Vagina (tissue), 2 donors: ENCODE results near the gene MRPL47. TPM values are rescaled to one million over a fixed set of nuclear protein-coding genes. Genes with fewer than 3 reads are reported as not detected.
A peak's percentile ranks its signal among the peaks of the same experiment; 100 is the strongest.
"Not testable (repeated sequence)": the region's sequence is repeated elsewhere in the genome, so short reads cannot be mapped to it uniquely, and the experiment has no call there.

Source experiments
- DNase-seq, 2 donors: peaks; one replicate each; pipeline ENCODE4 v3.0.0-alpha.2; 2017; ENCODE audit errors: extremely low spot score in 2 of 2
- H3K27ac ChIP-seq: fragments of 200-600 bp; sonication (generic); one replicate; pipeline ENCODE4 v1.5.1; 2019
- H3K27me3 ChIP-seq: fragments of 200-600 bp; sonication (generic); one replicate; pipeline ENCODE4 v1.5.1; 2019
- H3K36me3 ChIP-seq, 2 donors: fragments of 200-600 bp; sonication (generic); one replicate each; pipeline ENCODE4 v1.5.1; 2017 to 2019
- H3K4me1 ChIP-seq: fragments of 200-600 bp; sonication (generic); one replicate; pipeline ENCODE4 v1.5.1; 2019
- H3K4me3 ChIP-seq, 2 donors: fragments of 200-600 bp; sonication (generic); 1 replicate in 1 of 2; 2 replicates in 1 of 2; pipeline ENCODE4 v1.5.1; 2016 to 2019
- H3K9me3 ChIP-seq: fragments of 200-600 bp; sonication (generic); one replicate; pipeline ENCODE4 v1.5.1; 2019
- POLR2A ChIP-seq, 2 donors: fragments of 450-650 bp; IDR thresholded peaks; one replicate each; pipeline ENCODE4 v1.6.1; 2017; ENCODE audit warnings: antibody characterized with exemption in 2 of 2, mild to moderate bottlenecking in 2 of 2, moderate library complexity in 2 of 2
- POLR2AphosphoS5 ChIP-seq, 2 donors: sonication (generic); formaldehyde crosslinking; IDR thresholded peaks; one replicate each; pipeline ENCODE4 v1.9.0; 2017; ENCODE audit warnings: antibody characterized with exemption in 2 of 2, mild to moderate bottlenecking in 2 of 2, low read depth in 1 of 2; ENCODE audit not compliant: insufficient read depth in 1 of 2
- intact Hi-C: fragments of 100-400 bp; cut with DNase I; formaldehyde crosslinking; loops from one replicate; pipeline ENCODE4 v1.15.1; 2023
- total RNA-seq: library from RNA; depleted of rRNA; stranded (reverse); fragments of >200 nt; gene quantifications from one replicate; pipeline ENCODE4 v1.2.3, GENCODE V29; 2016
- TF ChIP-seq, protein P1 (sequence below), 3 experiments: fragments of 450-650 bp in 2 of 3; fragments of 200-600 bp in 1 of 3; sonication (generic) in 1 of 3; IDR thresholded peaks; one replicate each; pipeline ENCODE4 v1.5.1; 2017 to 2019; ENCODE audit warnings: antibody characterized with exemption in 3 of 3, mild to moderate bottlenecking in 2 of 3, moderate library complexity in 2 of 3

Gene MRPL47
- total RNA-seq, 1 donor from 2014 or later, result 20.9 TPM

GRCh38 chr3:179646177-179646576 lies 41.7 kb upstream of the MRPL47 start:
- H3K4me3 ChIP-seq, result no peak overlapping the region
- H3K4me1 ChIP-seq, result no peaks in the 10 kb centered on the region
- no peaks in the 10 kb centered on the region for H3K27me3 ChIP-seq
- no peak overlapping the region for H3K27ac ChIP-seq
- TF ChIP-seq POLR2A (IDR thresholded peaks at IDR 0.05) (no peak), POLR2AphosphoS5 (IDR thresholded peaks at IDR 0.05; ENCODE audit: insufficient read depth in 1 of 2, low read depth in 1 of 2) (no peak)
- TF ChIP-seq, protein P1, sequence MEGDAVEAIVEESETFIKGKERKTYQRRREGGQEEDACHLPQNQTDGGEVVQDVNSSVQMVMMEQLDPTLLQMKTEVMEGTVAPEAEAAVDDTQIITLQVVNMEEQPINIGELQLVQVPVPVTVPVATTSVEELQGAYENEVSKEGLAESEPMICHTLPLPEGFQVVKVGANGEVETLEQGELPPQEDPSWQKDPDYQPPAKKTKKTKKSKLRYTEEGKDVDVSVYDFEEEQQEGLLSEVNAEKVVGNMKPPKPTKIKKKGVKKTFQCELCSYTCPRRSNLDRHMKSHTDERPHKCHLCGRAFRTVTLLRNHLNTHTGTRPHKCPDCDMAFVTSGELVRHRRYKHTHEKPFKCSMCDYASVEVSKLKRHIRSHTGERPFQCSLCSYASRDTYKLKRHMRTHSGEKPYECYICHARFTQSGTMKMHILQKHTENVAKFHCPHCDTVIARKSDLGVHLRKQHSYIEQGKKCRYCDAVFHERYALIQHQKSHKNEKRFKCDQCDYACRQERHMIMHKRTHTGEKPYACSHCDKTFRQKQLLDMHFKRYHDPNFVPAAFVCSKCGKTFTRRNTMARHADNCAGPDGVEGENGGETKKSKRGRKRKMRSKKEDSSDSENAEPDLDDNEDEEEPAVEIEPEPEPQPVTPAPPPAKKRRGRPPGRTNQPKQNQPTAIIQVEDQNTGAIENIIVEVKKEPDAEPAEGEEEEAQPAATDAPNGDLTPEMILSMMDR (IDR thresholded peaks at IDR 0.05), result no peak
- intact Hi-C loops, result no loop called here
- DNase-seq, result no peak
- no peaks in the 10 kb centered on the region for H3K36me3 ChIP-seq
- H3K9me3 ChIP-seq, result no peaks in the 10 kb centered on the region

DNA sequence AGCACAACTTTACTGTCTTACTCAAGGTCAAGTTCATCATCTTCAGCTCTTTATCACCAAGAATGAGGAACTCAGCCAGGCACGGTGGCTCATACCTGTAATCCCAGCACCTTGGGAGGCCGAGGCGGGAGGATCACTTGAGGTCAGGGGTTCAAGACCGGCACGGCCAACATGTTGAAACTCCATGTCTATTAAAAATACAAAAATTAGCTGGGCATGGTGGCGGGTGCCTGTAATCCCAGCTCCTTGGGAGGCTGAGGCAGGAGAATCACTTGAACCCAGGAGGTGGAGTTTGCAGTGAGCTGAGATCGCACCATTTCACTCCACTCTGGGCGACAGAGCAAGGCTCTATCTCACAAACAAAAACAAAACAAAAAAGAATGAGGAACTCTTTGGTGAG lies 39.4 kb upstream of the MRPL47 start:
- H3K27me3 ChIP-seq, H3K4me1 ChIP-seq, intact Hi-C loops, H3K36me3 ChIP-seq, H3K27ac ChIP-seq, H3K4me3 ChIP-seq, H3K9me3 ChIP-seq: not testable (repeated sequence)
- DNase-seq, result peak in 1 of 2 donors; percentile 11

- Histone ChIP-seq H3K4me3 (no peak overlapping the region), H3K4me1 (no peaks in the 10 kb centered on the region), H3K36me3 (no peaks in the 10 kb centered on the region), H3K27ac (no peak overlapping the region), H3K27me3 (no peaks in the 10 kb centered on the region), H3K9me3 (no peaks in the 10 kb centered on the region)
- intact Hi-C loops, result no loop called here
- TF ChIP-seq POLR2AphosphoS5 (IDR thresholded peaks at IDR 0.05; ENCODE audit: insufficient read depth in 1 of 2, low read depth in 1 of 2), result no peak
- no peak for TF ChIP-seq POLR2A (IDR thresholded peaks at IDR 0.05)
- TF ChIP-seq, protein P1 (IDR thresholded peaks at IDR 0.05), result no peak
- peak in 1 of 2 donors; percentile 52 for DNase-seq
These were observed 38.4 kb upstream of the MRPL47 start for GRCh38 chr3:179642871-179643270.

DNA sequence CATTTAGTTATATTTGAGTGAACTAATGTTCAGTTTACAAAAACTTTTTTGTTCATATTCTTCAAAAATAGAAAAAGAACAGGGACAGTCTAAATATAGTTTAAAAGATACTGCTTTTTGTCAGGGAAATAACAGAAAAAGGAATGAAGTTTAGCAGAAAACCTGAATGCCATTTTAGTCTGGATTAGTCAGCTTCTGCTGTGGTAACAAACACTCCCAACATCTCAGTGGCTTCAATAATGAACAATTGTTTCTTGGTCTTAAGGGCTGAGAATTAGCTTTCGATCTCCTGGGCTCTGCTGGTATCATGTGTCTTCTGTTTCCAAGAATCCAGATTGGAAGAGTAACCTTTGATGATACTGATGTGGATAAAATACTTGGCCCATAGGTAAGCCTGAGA lies 36.0 kb upstream of the MRPL47 start:
- Histone ChIP-seq H3K4me1 (no peaks in the 10 kb centered on the region), H3K4me3 (no peak overlapping the region), H3K9me3 (no peaks in the 10 kb centered on the region), H3K27me3 (no peaks in the 10 kb centered on the region), H3K27ac (no peak overlapping the region), H3K36me3 (no peaks in the 10 kb centered on the region)
- DNase-seq, result no peak
- no peak for TF ChIP-seq POLR2A (IDR thresholded peaks at IDR 0.05)
- TF ChIP-seq POLR2AphosphoS5 (IDR thresholded peaks at IDR 0.05; ENCODE audit: insufficient read depth in 1 of 2, low read depth in 1 of 2), result no peak
- TF ChIP-seq, protein P1 (IDR thresholded peaks at IDR 0.05), result no peak
- intact Hi-C loops, result no loop called here

DNA sequence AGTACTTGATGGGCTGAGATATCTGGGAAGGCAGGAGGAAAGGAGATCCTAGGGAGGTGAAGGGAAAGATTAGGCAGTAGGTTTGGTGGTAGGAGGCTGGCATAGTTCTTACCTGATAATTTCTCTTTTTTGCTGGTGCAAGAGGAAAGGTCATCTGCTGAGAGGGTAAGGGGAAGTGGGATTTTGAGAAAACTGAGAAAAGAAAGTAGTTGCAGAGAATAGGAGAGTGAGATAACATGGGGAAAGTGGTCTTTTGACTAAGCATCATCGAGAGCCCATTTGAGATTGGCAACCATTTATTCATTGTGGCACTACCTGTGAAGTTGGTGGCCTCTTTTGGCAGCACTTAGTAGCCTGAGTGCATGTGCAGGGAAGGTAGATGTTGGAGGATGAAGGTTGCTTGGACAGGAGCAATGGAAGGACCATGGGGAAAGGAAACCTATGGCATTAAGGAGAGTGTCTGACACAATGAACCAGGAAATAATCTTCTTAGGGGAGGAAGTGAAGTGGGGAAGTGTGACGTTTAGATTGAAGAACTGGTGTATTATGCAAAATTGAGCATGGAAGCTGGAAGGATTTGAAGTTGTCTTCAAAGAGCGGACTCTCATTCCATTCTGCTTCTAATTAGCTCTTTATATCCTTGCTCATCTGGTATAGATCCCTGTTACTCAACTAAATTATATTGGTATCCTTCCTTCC lies 26.5 kb upstream of the MRPL47 start:
- no peak overlapping the region for H3K4me3 ChIP-seq
- H3K36me3 ChIP-seq, result peaks cover 0 to 8% of the 10 kb centered on the region in 2 donors
- intact Hi-C loops, result no loop called here
- H3K9me3 ChIP-seq, result no peaks in the 10 kb centered on the region
- no peaks in the 10 kb centered on the region for H3K4me1 ChIP-seq
- no peak for DNase-seq
- H3K27me3 ChIP-seq, result no peaks in the 10 kb centered on the region
- H3K27ac ChIP-seq, result no peak overlapping the region
- TF ChIP-seq, protein P1 (IDR thresholded peaks at IDR 0.05), result no peak
- TF ChIP-seq POLR2A (IDR thresholded peaks at IDR 0.05) (no peak), POLR2AphosphoS5 (IDR thresholded peaks at IDR 0.05; ENCODE audit: insufficient read depth in 1 of 2, low read depth in 1 of 2) (no peak)
